GM12878 (cell line): ENCODE results near the gene FNTB. TPM values are rescaled to one million over a fixed set of nuclear protein-coding genes. Genes with fewer than 3 reads are reported as not detected.

ENCODE experiments used
- ATAC-seq: fragments of 200-7000 bp; cut with Tn5 transposase; 3 replicates; pipeline ENCODE4 v1.9.1; 2020; ENCODE audit warnings: mild to moderate bottlenecking, moderate library complexity
- BruUV-seq: library from RNA; stranded (reverse); fragments of 400-500 nt; replicated peaks from 2 replicates; lab custom pipeline; 2021; lab: Mats Ljungman, UMichigan
- CTCF ChIA-PET: fragments of 300-600 bp; sonication (Branson Sonifier 250); formaldehyde crosslinking; extraction: SDS; loops from one replicate; lab custom pipeline; 2021; ENCODE audit warnings: inconsistent platforms; lab: Yijun Ruan, JAX
- POLR2A ChIA-PET: fragments of 350-600 bp; formaldehyde crosslinking; extraction: SDS; loops from one replicate; lab custom pipeline; 2021; ENCODE audit warnings: inconsistent platforms; lab: Charles Lee
- RAD21 ChIA-PET: fragments of 300-600 bp; sonication (Branson Sonifier 250); formaldehyde crosslinking; loops from one replicate; lab custom pipeline; 2023; ENCODE audit warnings: antibody characterized with exemption; ENCODE audit not compliant: unreplicated experiment; lab: Charles Lee
- SMC1A ChIA-PET: fragments of 300-600 bp; sonication (Branson Sonifier 250); formaldehyde crosslinking; loops from one replicate; lab custom pipeline; 2023; ENCODE audit not compliant: unreplicated experiment, uncharacterized antibody; lab: Charles Lee
- DNase-seq: peaks from one replicate; pipeline ENCODE4 v3.0.0-alpha.2; 2011; ENCODE audit warnings: low read depth, low spot score
- FAIRE-seq: peaks from 3 replicates; lab custom pipeline; 2011; peaks lifted over from hg19 to GRCh38; lab: Jason Lieb, UNC
- H2AFZ ChIP-seq: 2 replicates; pipeline ENCODE4 v1.6.0; 2011; ENCODE audit warnings: low read depth, low read length, control low read depth; ENCODE audit not compliant: control insufficient read depth
- H3K27ac ChIP-seq: 2 replicates; pipeline ENCODE4 v1.5.1; 2011; ENCODE audit warnings: control low read depth; ENCODE audit not compliant: control insufficient read depth, insufficient read depth
- H3K27me3 ChIP-seq, 2 experiments: replicated peaks in 1 of 2; 2 replicates each; pipeline versions ENCODE4 v1.6.0 to v1.6.1; 2011; ENCODE audit warnings: low read length in 1 of 2; ENCODE audit not compliant: control insufficient read depth in 2 of 2, insufficient read depth in 2 of 2
- H3K36me3 ChIP-seq, 2 experiments: 2 replicates each; pipeline ENCODE4 v1.5.1; 2011; ENCODE audit warnings: low read length in 1 of 2; ENCODE audit not compliant: control insufficient read depth in 2 of 2, insufficient read depth in 2 of 2
- H3K4me1 ChIP-seq: 2 replicates; pipeline ENCODE4 v1.6.1; 2011; ENCODE audit warnings: mild to moderate bottlenecking, low read length, moderate library complexity, mixed read lengths; ENCODE audit not compliant: control insufficient read depth, insufficient read depth
- H3K4me2 ChIP-seq: 2 replicates; pipeline ENCODE4 v1.6.0; 2011; ENCODE audit warnings: control low read depth; ENCODE audit not compliant: control insufficient read depth, insufficient read depth
- H3K4me3 ChIP-seq: fragments of 200-600 bp; sonication (generic); 2 replicates; pipeline ENCODE4 v1.5.1; 2016
- H3K79me2 ChIP-seq: 2 replicates; pipeline ENCODE4 v1.6.0; 2011; ENCODE audit warnings: low read length; ENCODE audit not compliant: control insufficient read depth, insufficient read depth
- H3K9ac ChIP-seq: 2 replicates; pipeline ENCODE4 v1.8.0; 2011; ENCODE audit warnings: low read length, control low read depth, mixed read lengths; ENCODE audit not compliant: control insufficient read depth, insufficient read depth
- H3K9me3 ChIP-seq: replicated peaks from 3 replicates; pipeline ENCODE4 v1.5.1; 2011; ENCODE audit warnings: mild to moderate bottlenecking, low read length; ENCODE audit not compliant: control insufficient read depth, insufficient read depth
- H4K20me1 ChIP-seq: 2 replicates; pipeline ENCODE4 v1.6.0; 2011; ENCODE audit not compliant: control insufficient read depth, insufficient read depth
- BHLHE40 ChIP-seq, 2 experiments: fragments of 450-650 bp in 1 of 2; IDR thresholded peaks; 2 replicates each; pipeline ENCODE4 v1.6.1; 2011 to 2017; ENCODE audit warnings: low read depth in 2 of 2, borderline replicate concordance in 1 of 2, improper control_type of control experiment in 1 of 2, low read length in 1 of 2, mild to moderate bottlenecking in 1 of 2
- CBFB ChIP-seq: IDR thresholded peaks from 2 replicates; pipeline ENCODE4 v1.6.1; 2016; ENCODE audit warnings: antibody characterized with exemption, low read depth
- CTCF ChIP-seq, 3 experiments: IDR thresholded peaks in 2 of 3; conservative IDR thresholded peaks in 1 of 3; 2 replicates each; pipeline ENCODE4 v1.5.1; 2011; ENCODE audit warnings: low read depth in 3 of 3, low read length in 3 of 3, mild to moderate bottlenecking in 3 of 3, control low read depth in 2 of 3, moderate library complexity in 2 of 3, inconsistent platforms in 1 of 3, mixed read lengths in 1 of 3; ENCODE audit not compliant: control insufficient read depth in 2 of 3, insufficient read depth in 1 of 3; ENCODE audit errors: extremely low read depth in 1 of 3
- DPF2 ChIP-seq: fragments of 450-650 bp; IDR thresholded peaks from 2 replicates; pipeline ENCODE4 v1.6.1; 2017; ENCODE audit warnings: mild to moderate bottlenecking
- E2F4 ChIP-seq: IDR thresholded peaks from 2 replicates; pipeline ENCODE4 v1.6.1; 2012; ENCODE audit warnings: low read depth, low read length, improper control_type of control experiment
- EED ChIP-seq: sonication (generic); IDR thresholded peaks from 2 replicates; pipeline ENCODE4 v1.6.1; 2016; ENCODE audit warnings: antibody characterized with exemption, low read depth
- ELK1 ChIP-seq: IDR thresholded peaks from 2 replicates; pipeline ENCODE4 v1.6.1; 2012; ENCODE audit warnings: low read depth, low read length, improper control_type of control experiment
- LARP7 ChIP-seq: fragments of 450-650 bp; IDR thresholded peaks from 2 replicates; pipeline ENCODE4 v1.6.1; 2017; ENCODE audit warnings: mild to moderate bottlenecking
- MXI1 ChIP-seq: fragments of 150-350 bp; IDR thresholded peaks from 2 replicates; pipeline ENCODE4 v1.6.1; 2011; ENCODE audit warnings: low read depth, mild to moderate bottlenecking, inconsistent platforms, low read length, improper control_type of control experiment
- NKRF ChIP-seq: fragments of 450-650 bp; conservative IDR thresholded peaks from 2 replicates; pipeline ENCODE4 v1.6.1; 2017; ENCODE audit warnings: mild to moderate bottlenecking, moderate library complexity
- PAX5 ChIP-seq: IDR thresholded peaks from 2 replicates; pipeline ENCODE4 v1.6.1; 2011; ENCODE audit warnings: low read depth, low read length, borderline replicate concordance
- POLR2AphosphoS5 ChIP-seq: IDR thresholded peaks from 2 replicates; pipeline ENCODE4 v1.6.1; 2011; ENCODE audit warnings: mild to moderate bottlenecking, low read length, inconsistent platforms
- RELA ChIP-seq: fragments of 450-650 bp; IDR thresholded peaks from 2 replicates; pipeline ENCODE4 v1.8.0; 2014; ENCODE audit warnings: borderline replicate concordance; ENCODE audit not compliant: partially characterized antibody
- RELB ChIP-seq: fragments of 450-650 bp; IDR thresholded peaks from 2 replicates; pipeline ENCODE4 v1.6.1; 2017; ENCODE audit warnings: low read depth, mild to moderate bottlenecking, moderate library complexity
- SIX5 ChIP-seq: IDR thresholded peaks from 2 replicates; pipeline ENCODE4 v1.6.1; 2011; ENCODE audit warnings: mild to moderate bottlenecking, low read depth, low read length, moderate library complexity; ENCODE audit not compliant: severe bottlenecking
- STAT1 ChIP-seq: fragments of 450-650 bp; conservative IDR thresholded peaks from 2 replicates; pipeline ENCODE4 v1.6.1; 2014; ENCODE audit warnings: antibody characterized with exemption, mild to moderate bottlenecking
- SUZ12 ChIP-seq: fragments of 200-600 bp; sonication (generic); IDR thresholded peaks from one replicate; pipeline ENCODE4 v1.6.1; 2018; ENCODE audit warnings: antibody characterized with exemption, mild to moderate bottlenecking; ENCODE audit not compliant: unreplicated experiment
- YBX1 ChIP-seq: fragments of 450-650 bp; IDR thresholded peaks from 2 replicates; pipeline ENCODE4 v1.6.1; 2016; ENCODE audit warnings: antibody characterized with exemption
- WGBS: methylation state at CpG from one replicate; pipeline ENCODE4 v1.1.6; 2016; ENCODE audit warnings: low lambda C conversion rate; ENCODE audit not compliant: insufficient replicate concordance, insufficient coverage; ENCODE audit errors: missing lambda C conversion rate; 5-methylcytosine and 5-hydroxymethylcytosine counted together
- in situ Hi-C: fragments of 300-500 bp; cut with MboI; formaldehyde crosslinking; loops from 9 replicates; pipeline ENCODE4 v1.14.3; 2018; ENCODE audit warnings: mixed read lengths
- intact Hi-C: fragments of 100-400 bp; cut with micrococcal nuclease; formaldehyde crosslinking; loops from one replicate; pipeline ENCODE4 v1.14.2; 2022; ENCODE audit not compliant: unreplicated experiment
- polyA plus RNA-seq, 11 experiments: library from polyadenylated mRNA; depleted of rRNA in 4 of 11; unstranded in 6 of 11; stranded (reverse) in 5 of 11; fragments of >200 nt; fragmentation: Nextera tagmentation in 4 of 11; fragmentation: Illumina TruSeq in 1 of 11; extraction: Ambion mirVana in 4 of 11; extraction: Trizol in 1 of 11; gene quantifications; 1 replicate in 1 of 11; 2 replicates in 10 of 11; pipeline versions ENCODE4 v1.2.1 to v1.2.3, GENCODE V29; 2011 to 2016; ENCODE audit warnings: inconsistent platforms in 2 of 11, missing spikeins in 2 of 11, low read depth in 1 of 11
- total RNA-seq, 4 experiments: library from RNA; depleted of rRNA in 3 of 4; stranded (reverse); fragments of >200 nt in 3 of 4; fragmentation: Illumina TruSeq in 1 of 4; extraction: Trizol in 1 of 4; gene quantifications; 2 replicates each; pipeline versions ENCODE4 v1.2.1 to v1.2.3, GENCODE V29; 2013 to 2021

Gene FNTB
- total and polyA plus RNA-seq, 10 of the 15 experiments (the other 5 are each of a cell fraction or from before 2014, with no cell fraction given): 10.4 to 25.1 (median 16.7) TPM

- Histone ChIP-seq H3K4me2 (no peak overlapping the region), H3K36me3 (peaks cover 5 to 39% of the 10 kb centered on the region in 2 experiments), H3K9ac (no peak overlapping the region), H3K27ac (no peak overlapping the region), H3K4me1 (no peaks in the 10 kb centered on the region), H2AFZ (no peak overlapping the region), H3K9me3 (no peaks in the 10 kb centered on the region), H3K4me3 (no peak overlapping the region), H3K27me3 (no peaks in the 10 kb centered on the region), H4K20me1 (no peaks in the 10 kb centered on the region), H3K79me2 (no peaks in the 10 kb centered on the region)
- BruUV-seq: no TSS peak
- POLR2A ChIA-PET: no interaction called here
- no peak for DNase-seq
- 90% methylated on average over 3 of the region's 3 CpGs for WGBS
- ATAC-seq: no peak
- CTCF ChIA-PET: interaction anchor here (1.6 to 1.8 kb wide), 2 partner anchors 9 to 12 kb away, joined by 4 read pairs; no protein-coding TSS in a partner anchor
- FAIRE-seq: no peak
- intact Hi-C loops (no loop called here), in situ Hi-C loops (no loop called here)
- RAD21 ChIA-PET: no interaction called here
- SMC1A ChIA-PET: interaction anchor here (1.0 to 1.6 kb wide), 2 partner anchors 43 to 67 kb away, joined by 3 to 4 read pairs; partner anchors contain the start of gene FNTB
- TF ChIP-seq LARP7 (no peak), SIX5 (no peak), POLR2AphosphoS5 (no peak), CBFB (no peak), BHLHE40 (IDR thresholded peaks at IDR 0.05; ENCODE audit: borderline replicate concordance in 1 of 2, low read depth in 2 of 2, low read length in 1 of 2) (no peak), STAT1 (no peak), E2F4 (no peak), PAX5 (no peak), CTCF (IDR thresholded peaks at IDR 0.05 in 2 of 3, conservative IDR thresholded peaks at IDR 0.05 in 1 of 3; ENCODE audit: control insufficient read depth in 2 of 3, extremely low read depth in 1 of 3, insufficient read depth in 1 of 3, low read depth in 3 of 3, low read length in 3 of 3) (no peak), NKRF (no peak), RELA (no peak), MXI1 (no peak), DPF2 (no peak), SUZ12 (no peak), EED (no peak), YBX1 (no peak), ELK1 (no peak), RELB (no peak)
Observed at GRCh38 chr14:65028937-65029336, 42.2 kb downstream of the FNTB start.
